ENCODE data around the gene LYPD4.

GRCh38 chr19:41807176-41807575 lies 37.3 kb downstream of the LYPD4 start:
- TF ChIP-seq CTCF (IDR thresholded peaks at IDR 0.05) (no peak), POLR2A (IDR thresholded peaks at IDR 0.05) (no peak)
